Neural cell (in vitro differentiated cells): Measurements from ENCODE around the gene FXYD6.

ENCODE experiments used
- CTCF ChIP-seq: fragments of 450-650 bp; IDR thresholded peaks from 2 replicates; pipeline ENCODE4 v1.5.1; 2014; ENCODE audit warnings: antibody characterized with exemption, mild to moderate bottlenecking, moderate library complexity; ENCODE audit not compliant: poor library complexity, severe bottlenecking
- RAD21 ChIP-seq: fragments of 450-650 bp; conservative IDR thresholded peaks from 2 replicates; pipeline ENCODE4 v1.6.1; 2014; ENCODE audit warnings: antibody characterized with exemption, mild to moderate bottlenecking, moderate library complexity
- SMC3 ChIP-seq: fragments of 450-650 bp; conservative IDR thresholded peaks from 2 replicates; pipeline ENCODE4 v1.6.1; 2014; ENCODE audit warnings: antibody characterized with exemption, mild to moderate bottlenecking, moderate library complexity; ENCODE audit not compliant: poor library complexity
- TAF1 ChIP-seq: IDR thresholded peaks from 2 replicates; pipeline ENCODE4 v1.6.1; 2012; ENCODE audit warnings: low read depth
- TF ChIP-seq, protein P1 (sequence below): IDR thresholded peaks from 2 replicates; pipeline ENCODE4 v1.6.1; 2012; ENCODE audit warnings: borderline replicate concordance

GRCh38 chr11:117789241-117789640, 87.2 kb downstream of the FXYD6 start:
- TF ChIP-seq, protein P1, sequence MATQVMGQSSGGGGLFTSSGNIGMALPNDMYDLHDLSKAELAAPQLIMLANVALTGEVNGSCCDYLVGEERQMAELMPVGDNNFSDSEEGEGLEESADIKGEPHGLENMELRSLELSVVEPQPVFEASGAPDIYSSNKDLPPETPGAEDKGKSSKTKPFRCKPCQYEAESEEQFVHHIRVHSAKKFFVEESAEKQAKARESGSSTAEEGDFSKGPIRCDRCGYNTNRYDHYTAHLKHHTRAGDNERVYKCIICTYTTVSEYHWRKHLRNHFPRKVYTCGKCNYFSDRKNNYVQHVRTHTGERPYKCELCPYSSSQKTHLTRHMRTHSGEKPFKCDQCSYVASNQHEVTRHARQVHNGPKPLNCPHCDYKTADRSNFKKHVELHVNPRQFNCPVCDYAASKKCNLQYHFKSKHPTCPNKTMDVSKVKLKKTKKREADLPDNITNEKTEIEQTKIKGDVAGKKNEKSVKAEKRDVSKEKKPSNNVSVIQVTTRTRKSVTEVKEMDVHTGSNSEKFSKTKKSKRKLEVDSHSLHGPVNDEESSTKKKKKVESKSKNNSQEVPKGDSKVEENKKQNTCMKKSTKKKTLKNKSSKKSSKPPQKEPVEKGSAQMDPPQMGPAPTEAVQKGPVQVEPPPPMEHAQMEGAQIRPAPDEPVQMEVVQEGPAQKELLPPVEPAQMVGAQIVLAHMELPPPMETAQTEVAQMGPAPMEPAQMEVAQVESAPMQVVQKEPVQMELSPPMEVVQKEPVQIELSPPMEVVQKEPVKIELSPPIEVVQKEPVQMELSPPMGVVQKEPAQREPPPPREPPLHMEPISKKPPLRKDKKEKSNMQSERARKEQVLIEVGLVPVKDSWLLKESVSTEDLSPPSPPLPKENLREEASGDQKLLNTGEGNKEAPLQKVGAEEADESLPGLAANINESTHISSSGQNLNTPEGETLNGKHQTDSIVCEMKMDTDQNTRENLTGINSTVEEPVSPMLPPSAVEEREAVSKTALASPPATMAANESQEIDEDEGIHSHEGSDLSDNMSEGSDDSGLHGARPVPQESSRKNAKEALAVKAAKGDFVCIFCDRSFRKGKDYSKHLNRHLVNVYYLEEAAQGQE: no peak
- TF ChIP-seq CTCF (no peak), TAF1 (no peak), SMC3 (no peak), RAD21 (no peak)
